GM20000 (cell line): ENCODE measurements around the gene DAPL1.

ENCODE experiments used
- DNase-seq: peaks from one replicate; pipeline ENCODE4 v3.0.0; 2012; ENCODE audit warnings: low spot score
- TF ChIP-seq, protein P1 (sequence below): IDR thresholded peaks from 2 replicates; pipeline ENCODE4 v1.5.1; 2012; ENCODE audit warnings: mild to moderate bottlenecking, control low read depth; ENCODE audit errors: extremely low read depth, missing control alignments

The DAPL1 gene

DNA sequence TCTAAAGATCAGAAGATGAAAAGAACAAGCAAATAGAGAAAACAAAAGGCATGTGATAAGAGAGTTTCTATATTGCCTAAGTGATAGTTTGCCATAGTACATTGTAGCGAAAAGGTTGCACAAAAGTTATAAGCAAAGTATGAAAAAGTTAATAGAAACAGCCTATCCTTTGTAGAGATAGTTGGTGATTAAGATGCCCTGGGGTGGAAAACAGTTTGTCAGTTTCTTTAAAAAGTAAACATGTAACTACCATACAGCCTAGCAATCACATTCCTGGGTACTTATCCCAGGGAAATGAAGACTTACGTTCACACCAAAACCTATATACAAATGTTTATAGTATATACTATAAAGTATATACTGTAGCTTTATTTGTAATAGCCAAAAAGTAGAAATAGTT, 16.9 kb upstream of the DAPL1 start:
- TF ChIP-seq, protein P1, sequence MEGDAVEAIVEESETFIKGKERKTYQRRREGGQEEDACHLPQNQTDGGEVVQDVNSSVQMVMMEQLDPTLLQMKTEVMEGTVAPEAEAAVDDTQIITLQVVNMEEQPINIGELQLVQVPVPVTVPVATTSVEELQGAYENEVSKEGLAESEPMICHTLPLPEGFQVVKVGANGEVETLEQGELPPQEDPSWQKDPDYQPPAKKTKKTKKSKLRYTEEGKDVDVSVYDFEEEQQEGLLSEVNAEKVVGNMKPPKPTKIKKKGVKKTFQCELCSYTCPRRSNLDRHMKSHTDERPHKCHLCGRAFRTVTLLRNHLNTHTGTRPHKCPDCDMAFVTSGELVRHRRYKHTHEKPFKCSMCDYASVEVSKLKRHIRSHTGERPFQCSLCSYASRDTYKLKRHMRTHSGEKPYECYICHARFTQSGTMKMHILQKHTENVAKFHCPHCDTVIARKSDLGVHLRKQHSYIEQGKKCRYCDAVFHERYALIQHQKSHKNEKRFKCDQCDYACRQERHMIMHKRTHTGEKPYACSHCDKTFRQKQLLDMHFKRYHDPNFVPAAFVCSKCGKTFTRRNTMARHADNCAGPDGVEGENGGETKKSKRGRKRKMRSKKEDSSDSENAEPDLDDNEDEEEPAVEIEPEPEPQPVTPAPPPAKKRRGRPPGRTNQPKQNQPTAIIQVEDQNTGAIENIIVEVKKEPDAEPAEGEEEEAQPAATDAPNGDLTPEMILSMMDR, result no peak
- DNase-seq, result no peak

GRCh38 chr2:158779621-158780020, 15.5 kb upstream of the DAPL1 start:
- DNase-seq, result no peak
- TF ChIP-seq, protein P1, result no peak

GRCh38 chr2:158781353-158781961, 13.7 kb upstream of the DAPL1 start:
- TF ChIP-seq, protein P1, result no peak
- no peak for DNase-seq

DNA sequence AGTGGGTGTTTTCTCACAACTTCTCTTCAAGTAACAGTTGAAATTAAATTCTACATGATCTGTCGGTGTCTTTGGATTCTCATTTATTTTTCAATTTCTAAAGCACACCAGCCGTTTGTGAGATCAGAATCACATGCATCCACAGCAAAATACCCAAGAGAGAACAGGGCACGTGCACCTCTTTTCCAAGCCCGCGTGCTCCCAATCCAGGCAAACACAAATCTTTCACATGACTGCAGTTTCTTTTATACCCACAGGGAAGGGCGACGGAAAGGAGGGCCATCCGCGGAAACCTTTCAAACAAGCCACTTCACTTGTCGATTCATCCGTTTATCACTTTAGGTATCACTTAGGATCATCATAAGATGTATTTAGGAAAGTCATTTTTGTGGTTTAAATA, 13.0 kb upstream of the DAPL1 start:
- TF ChIP-seq, protein P1, result no peak
- DNase-seq, result no peak

- no peak for DNase-seq
- TF ChIP-seq, protein P1, result no peak
Observed at GRCh38 chr2:158782616-158783015, 12.5 kb upstream of the DAPL1 start.

- DNase-seq, result no peak
- TF ChIP-seq, protein P1, result no peak
Observed at GRCh38 chr2:158783923-158784322, 11.2 kb upstream of the DAPL1 start.

GRCh38 chr2:158786897-158787296, 8.2 kb upstream of the DAPL1 start:
- DNase-seq, result no peak
- TF ChIP-seq, protein P1, result no peak
